DMS53 treated with DMSO at 0.1 percent for 48 hours (cell line): ENCODE results near the gene DYNC2I2.
"Not testable (repeated sequence)": the region's sequence is repeated elsewhere in the genome, so short reads cannot be mapped to it uniquely, and the experiment has no call there.

Experiments used
- DNase-seq: peaks from one replicate; lab custom pipeline; 2025; ENCODE audit not compliant: unreplicated experiment; lab: John Stamatoyannopoulos, UW

The DYNC2I2 gene

GRCh38 chr9:128687453-128687852, 30.8 kb upstream of the DYNC2I2 start:
- DNase-seq, result no peak

GRCh38 chr9:128685636-128686489, 29.2 kb upstream of the DYNC2I2 start:
- DNase-seq, result no peak

GRCh38 chr9:128684325-128685199, 27.9 kb upstream of the DYNC2I2 start:
- DNase-seq, result peak; percentile 88

GRCh38 chr9:128684065-128684324, 27.3 kb upstream of the DYNC2I2 start:
- DNase-seq, result no peak

GRCh38 chr9:128683340-128684064, 26.9 kb upstream of the DYNC2I2 start:
- DNase-seq, result peak; percentile 7

- DNase-seq, result no peak
Observed at GRCh38 chr9:128677794-128678193, 21.1 kb upstream of the DYNC2I2 start.

GRCh38 chr9:128675382-128675781, 18.7 kb upstream of the DYNC2I2 start:
- DNase-seq, result no peak

- DNase-seq, result no peak
Observed at GRCh38 chr9:128669786-128670185, 13.1 kb upstream of the DYNC2I2 start.

- not testable (repeated sequence) for DNase-seq
Observed at GRCh38 chr9:128666481-128666941, 9.9 kb upstream of the DYNC2I2 start.

- DNase-seq, result no peak
Observed at GRCh38 chr9:128657796-128658195, 1.1 kb upstream of the DYNC2I2 start.

- DNase-seq, result no peak
Observed at GRCh38 chr9:128657344-128657704, 677 bp upstream of the DYNC2I2 start.

- DNase-seq, result no peak
Observed at GRCh38 chr9:128654481-128654880, 2.2 kb downstream of the DYNC2I2 start.

GRCh38 chr9:128653908-128654307, 2.7 kb downstream of the DYNC2I2 start:
- DNase-seq, result no peak

- no peak for DNase-seq
Observed at GRCh38 chr9:128651798-128652197, 4.8 kb downstream of the DYNC2I2 start.

GRCh38 chr9:128648206-128648605, 8.4 kb downstream of the DYNC2I2 start:
- not testable (repeated sequence) for DNase-seq

GRCh38 chr9:128643519-128644300, 12.9 kb downstream of the DYNC2I2 start:
- DNase-seq, result no peak

- DNase-seq, result no peak
Observed at GRCh38 chr9:128642675-128643245, 13.9 kb downstream of the DYNC2I2 start.

GRCh38 chr9:128640603-128641002, 16.0 kb downstream of the DYNC2I2 start:
- no peak for DNase-seq

GRCh38 chr9:128638580-128638979, 18.1 kb downstream of the DYNC2I2 start:
- DNase-seq, result no peak

- peak; percentile 15 for DNase-seq
Observed at GRCh38 chr9:128637656-128638055, 19.0 kb downstream of the DYNC2I2 start.
